Keratinocyte (primary cell): Measurements from ENCODE around the gene LMO7.

Experiments used
- CTCF ChIP-seq, 3 experiments: IDR thresholded peaks in 1 of 3; conservative IDR thresholded peaks in 1 of 3; optimal IDR thresholded peaks in 1 of 3; 2 replicates in 2 of 3; 3 replicates in 1 of 3; pipeline versions ENCODE3 to v1.5.1; 2011; ENCODE audit warnings: low read length in 3 of 3, mild to moderate bottlenecking in 3 of 3, moderate library complexity in 2 of 3, control low read depth in 1 of 3, inconsistent platforms in 1 of 3; ENCODE audit not compliant: insufficient read depth in 2 of 3; ENCODE audit errors: extremely low read depth in 1 of 3
- EZH2 ChIP-seq: IDR thresholded peaks from one replicate; pipeline ENCODE4 v1.6.1; 2012; ENCODE audit warnings: inconsistent platforms, mild to moderate bottlenecking, low read length, moderate library complexity

DNA sequence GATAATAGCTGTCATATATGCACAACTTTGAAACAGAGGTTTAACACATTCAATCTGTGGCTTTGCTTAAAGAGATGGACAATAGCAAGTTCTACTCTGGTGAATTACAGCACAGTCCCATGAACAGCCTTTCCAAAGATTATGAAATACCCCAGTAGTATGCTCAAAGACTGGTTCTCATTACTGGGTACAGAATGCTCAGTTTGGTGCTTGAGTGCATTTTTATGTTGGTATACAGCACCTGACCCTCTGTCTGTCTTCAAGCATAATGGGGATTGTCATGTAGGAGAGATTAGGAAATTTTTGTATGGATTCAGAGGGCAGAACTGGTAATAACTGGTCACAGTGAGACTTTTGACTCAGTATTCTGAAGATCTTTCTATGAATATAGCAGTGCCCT lies 7.6 kb downstream of the LMO7 start:
- no peak for TF ChIP-seq EZH2
- no peak for TF ChIP-seq CTCF (optimal IDR thresholded peaks at IDR 0.05 in 1 of 3, IDR thresholded peaks at IDR 0.05 in 1 of 3, conservative IDR thresholded peaks at IDR 0.05 in 1 of 3; ENCODE audit: extremely low read depth in 1 of 3, insufficient read depth in 2 of 3, low read length in 3 of 3)
